HG03108 (cell line): ENCODE results near the gene DCAF17.
"Not testable (repeated sequence)": the region's sequence is repeated elsewhere in the genome, so short reads cannot be mapped to it uniquely, and the experiment has no call there.

Experiments
- ATAC-seq: cut with Tn5 transposase; IDR thresholded peaks from one replicate; pipeline ENCODE4 v1.9.1; 2021; ENCODE audit warnings: moderate library complexity; ENCODE audit not compliant: unreplicated experiment

DCAF17 gene

DNA sequence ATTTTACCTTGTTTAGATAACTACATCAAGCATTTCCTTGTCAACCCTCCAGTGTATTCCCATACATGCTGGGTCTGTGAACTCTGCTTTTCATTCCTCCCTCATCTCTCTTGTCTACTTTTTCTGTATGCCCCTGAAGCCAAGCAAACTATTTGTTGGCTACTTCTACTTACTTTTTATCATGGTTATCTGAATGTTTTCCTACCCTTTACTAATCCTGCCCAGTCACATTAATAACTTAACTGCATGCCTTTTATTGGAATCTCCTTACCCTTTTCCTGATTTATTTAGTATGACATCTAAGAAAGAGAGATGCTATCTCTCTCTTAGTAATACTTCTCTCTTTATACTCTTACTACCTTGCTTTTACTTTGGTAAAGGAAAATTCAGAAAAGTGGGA lies 17.0 kb downstream of the DCAF17 start:
- ATAC-seq = no peak

DNA sequence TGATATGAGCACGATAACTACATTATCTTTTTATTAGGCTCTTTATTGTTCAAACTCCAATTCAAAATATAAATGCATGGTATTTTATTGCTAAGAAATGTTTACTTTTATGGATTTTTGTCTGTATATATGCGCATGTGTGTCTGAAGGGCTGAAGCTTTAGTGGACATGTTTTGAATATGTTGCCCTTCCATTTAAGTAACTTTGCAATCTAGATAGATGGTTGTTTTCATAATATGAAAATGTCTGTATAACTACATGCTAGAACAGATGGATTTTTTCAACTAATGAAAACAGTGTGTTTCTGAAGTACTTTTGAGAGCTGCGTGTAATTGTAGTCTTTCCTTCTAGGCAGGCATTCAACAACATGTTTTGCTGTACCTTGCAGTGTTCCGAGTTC lies 18.7 kb downstream of the DCAF17 start:
- ATAC-seq = no peak

DNA sequence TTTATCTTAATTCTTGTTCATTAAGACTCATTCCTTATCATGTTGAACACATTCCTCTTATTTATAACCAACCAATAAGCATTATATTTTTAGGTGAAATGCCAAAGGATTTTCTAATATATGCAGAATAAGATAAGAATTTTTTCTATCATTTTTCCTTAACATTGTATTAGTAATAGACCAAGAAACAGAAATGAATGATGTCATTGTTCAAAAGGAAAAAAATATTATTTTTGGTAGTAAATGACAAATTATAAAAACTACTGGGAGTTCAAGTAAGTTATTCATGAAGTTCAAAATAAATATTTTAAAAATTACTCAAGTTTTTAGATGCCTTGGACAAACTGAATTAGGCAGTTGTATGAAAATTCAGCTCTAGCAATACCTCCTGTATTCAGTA lies 25.5 kb downstream of the DCAF17 start:
- ATAC-seq = no peak

DNA sequence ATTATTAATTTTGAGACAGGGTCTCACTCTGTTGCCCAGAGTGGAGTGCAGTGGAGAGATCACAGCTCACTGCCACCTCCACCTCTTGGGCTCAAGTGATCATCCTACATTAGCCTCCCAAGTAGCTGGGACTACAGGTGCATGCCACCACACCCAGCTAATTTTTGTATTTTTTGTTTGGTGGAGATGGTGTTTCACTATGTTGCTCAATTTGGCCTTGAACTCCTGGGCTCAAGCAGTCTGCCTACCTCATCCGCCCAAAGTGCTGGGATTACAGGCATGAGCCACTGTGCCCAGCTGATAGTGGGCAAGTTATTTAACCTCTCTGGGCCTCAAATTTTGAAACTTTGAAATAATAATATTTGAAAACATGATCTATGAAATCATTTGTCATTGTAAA lies 26.5 kb downstream of the DCAF17 start:
- ATAC-seq = no peak

DNA sequence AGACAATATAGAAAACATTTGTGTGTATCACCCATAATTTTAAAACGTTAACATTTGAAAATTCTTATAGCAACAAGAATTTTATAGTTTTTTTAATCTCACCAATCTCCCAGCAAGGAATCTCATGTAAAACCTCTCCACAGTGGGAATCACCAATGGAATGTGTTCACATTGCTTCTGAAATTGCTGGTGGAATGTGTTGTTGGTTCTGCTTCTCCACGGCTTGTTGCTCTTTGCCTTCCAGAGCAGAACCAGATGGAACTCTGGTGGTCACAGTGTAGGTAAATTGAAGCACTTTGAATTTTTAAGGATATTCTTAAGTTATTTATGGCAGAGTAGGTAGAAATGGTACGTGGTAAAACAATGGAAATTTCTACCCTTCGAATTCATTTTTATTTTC lies 35.1 kb downstream of the DCAF17 start:
- no peak for ATAC-seq

DNA sequence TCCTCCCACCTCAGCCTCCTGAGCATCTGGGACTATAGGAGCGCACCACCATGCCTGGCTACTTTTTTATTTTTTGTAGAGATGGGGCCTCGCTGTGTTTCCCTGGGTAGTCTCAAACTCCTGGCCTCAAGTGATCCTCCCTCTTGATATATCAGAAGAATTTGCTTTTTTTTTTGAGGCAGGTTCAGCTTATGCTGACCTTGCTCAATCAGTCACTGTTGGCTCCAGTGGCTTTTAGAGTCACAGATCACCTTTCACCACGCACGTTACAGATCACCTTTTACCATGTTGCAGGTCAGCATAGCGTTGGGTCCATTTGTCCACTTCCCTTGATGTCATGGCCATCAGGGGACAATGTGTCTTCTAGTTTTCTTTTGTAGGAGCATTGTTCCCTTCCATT lies 36.1 kb downstream of the DCAF17 start:
- no peak for ATAC-seq

DNA sequence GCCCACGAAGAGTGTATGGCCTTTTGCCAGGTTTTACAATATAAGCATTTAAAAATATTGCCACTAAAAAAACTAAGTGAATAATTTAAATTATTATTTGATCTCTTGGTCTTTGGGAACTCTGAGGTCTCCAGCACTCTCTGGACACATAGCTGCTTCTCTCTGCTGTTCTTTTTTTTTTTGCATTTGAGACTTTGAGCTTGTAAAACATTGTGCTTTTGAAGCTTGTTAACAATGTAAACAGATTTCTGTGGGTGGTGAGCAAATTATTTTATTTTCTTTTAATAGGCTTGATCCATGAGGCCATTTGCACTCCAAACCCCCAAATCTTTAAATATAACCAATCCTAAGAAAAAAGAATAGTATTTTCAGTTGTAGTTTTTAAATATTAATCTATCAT lies 42.0 kb downstream of the DCAF17 start:
- no peak for ATAC-seq

DNA sequence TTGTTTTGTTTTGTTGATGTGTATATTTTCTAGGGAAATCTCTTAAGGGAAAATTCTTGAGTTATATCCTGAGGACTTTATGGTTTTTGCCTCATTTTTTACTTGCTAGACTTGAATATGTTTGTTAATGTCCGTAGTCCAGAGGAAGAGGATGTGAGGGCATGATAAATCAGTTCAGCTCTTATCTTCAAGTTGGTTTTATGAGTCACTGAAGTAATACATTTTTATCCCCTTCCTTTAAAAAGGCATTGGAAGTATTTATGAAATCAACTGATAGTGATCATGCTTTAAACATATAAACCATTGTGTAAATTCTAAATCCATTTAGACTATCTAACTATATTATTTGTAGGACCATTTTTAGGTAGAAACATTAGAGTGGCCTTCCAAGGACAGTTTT lies 44.3 kb downstream of the DCAF17 start:
- ATAC-seq = no peak

DNA sequence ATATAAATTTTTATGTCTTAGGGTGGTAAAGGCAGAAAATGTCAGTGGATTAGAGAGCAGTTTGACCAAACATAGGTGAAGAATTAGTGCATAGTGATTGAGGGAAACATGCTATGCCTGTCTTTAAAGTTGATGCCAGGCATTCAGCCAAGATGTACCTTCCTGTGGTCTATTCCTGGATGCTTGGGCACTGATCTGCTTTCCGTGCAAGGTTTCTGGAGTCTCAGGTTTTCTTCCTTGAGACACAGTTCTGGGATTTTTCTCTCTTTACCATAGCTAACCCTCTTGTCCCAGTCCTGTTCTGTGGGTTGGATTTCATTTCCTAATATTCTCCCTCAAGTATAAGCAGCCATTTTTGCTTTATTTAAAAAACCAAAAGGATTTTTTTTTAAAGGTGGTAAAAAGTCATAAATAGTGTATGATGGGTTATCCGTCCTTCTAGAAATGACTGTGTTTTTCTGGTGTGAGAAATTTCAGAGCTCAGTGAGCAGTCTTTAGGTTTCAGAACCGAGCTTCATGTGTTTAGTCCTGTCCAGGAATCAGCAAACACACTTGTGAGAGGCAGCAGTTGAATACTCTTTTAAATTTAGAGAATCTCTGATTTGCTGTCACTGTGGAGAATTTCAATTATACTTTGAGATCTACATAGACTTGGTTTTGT lies 45.3 kb downstream of the DCAF17 start:
- ATAC-seq = no peak

DNA sequence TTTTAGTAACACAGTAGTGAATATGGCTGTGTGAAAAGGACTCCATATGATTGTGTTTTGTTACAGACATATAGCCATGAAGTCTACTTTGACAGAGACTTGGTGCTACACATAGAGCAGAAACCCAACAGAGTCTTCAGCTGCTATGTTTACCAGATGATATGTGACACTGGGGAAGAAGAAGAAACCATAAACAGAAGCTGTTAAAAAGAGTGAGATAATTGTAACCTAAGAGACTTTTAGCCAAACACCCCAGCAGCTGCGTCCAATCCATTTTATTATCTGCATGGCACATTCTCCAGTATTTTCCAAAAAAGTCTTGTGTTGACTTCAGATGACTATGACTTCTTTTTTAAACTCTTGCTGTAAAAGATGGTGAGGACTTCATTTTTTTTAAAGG lies 46.9 kb downstream of the DCAF17 start:
- ATAC-seq = no peak

DNA sequence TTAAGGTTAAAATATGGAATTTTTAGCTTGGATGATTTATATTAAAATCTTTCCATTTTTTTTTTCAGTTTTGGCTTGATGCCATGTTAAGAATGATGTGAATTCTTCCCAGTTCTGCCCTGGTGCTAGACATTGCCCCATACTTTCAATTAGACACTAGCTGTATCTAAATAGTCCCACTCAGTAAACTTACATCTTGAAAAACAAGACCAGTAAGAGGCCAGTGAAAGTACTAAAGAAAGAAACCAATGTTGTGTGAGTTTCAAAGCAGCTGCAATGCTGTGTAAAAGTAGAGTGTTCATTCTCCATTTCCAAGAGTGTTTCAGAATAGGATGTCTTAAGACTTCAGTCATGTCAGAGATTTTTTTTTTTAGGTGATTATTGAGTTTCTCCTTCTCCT lies 48.3 kb downstream of the DCAF17 start:
- peak; percentile 53 for ATAC-seq

DNA sequence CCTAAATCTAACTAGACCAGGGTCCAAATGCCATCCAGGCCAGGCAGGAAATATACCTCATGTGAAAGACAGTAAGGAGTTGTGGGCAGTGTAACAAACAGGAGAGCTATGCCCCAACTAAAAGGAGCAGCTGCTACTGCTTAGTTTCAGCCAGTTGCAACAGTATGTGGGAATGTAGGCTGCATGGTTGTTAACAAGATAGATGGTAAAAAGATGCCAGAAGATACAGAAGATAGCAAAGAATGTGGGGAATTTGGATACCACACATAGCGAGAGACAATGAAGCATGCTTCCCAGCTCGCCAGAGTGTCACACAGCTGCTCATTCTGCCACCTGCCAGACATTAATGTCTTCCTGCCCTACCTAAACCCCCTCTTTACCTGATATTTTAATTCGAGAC lies 48.9 kb downstream of the DCAF17 start:
- ATAC-seq = no peak

DNA sequence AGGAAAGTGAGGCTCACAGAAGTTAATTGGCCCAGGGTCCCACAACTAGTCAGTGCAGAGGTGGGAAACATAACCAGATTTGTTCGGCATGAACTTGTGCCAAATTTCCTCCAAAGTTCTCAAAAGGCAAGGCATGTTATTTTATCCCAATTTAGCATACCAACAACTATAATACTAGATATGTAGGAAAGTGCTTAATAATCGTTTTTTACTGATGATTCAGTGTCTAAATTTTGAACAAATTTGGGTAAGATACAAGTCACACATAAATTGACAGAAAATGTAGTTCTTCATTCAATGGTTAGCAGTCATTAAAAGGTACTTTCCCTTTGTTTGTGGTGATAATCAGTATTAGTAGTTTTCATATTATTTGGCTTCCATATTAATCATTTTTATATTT lies 49.8 kb downstream of the DCAF17 start:
- no peak for ATAC-seq

DNA sequence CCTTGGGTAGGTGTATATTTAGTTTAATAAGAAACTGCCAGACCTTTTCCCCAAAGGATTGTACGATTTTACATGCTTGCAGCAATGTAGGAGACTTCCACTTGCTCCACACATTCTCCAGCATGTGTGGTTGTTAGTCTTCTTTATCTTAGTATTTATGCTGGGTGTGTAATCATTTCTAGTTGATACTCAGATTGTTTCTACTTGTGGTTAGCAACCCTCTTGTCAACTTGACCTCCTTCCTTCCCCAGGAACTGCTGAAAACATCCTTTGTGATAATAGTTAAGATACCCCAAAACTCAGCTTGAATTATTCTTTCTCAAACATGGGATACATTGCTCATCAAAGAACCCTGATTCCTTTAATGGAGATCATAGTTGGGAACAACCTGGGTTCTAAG lies 51.1 kb downstream of the DCAF17 start:
- no peak for ATAC-seq

DNA sequence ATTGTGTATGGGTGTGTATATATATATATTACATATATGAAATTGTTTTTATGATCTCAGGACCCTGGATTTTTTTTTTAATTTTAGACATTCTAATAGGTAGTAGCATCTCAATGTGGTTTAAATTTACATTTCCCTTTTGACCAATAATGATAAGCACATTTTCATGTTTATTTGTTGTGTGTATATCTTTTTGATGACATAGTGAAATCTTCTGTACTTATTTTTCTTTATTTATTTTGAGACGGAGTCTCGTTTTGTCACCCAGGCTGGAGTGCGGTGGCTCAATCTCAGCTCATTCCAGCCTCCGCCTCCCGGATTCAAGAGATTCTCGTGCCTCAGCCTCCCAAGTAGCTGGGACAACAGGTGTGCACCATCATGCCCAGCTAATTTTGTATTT lies 53.2 kb downstream of the DCAF17 start:
- no peak for ATAC-seq

DNA sequence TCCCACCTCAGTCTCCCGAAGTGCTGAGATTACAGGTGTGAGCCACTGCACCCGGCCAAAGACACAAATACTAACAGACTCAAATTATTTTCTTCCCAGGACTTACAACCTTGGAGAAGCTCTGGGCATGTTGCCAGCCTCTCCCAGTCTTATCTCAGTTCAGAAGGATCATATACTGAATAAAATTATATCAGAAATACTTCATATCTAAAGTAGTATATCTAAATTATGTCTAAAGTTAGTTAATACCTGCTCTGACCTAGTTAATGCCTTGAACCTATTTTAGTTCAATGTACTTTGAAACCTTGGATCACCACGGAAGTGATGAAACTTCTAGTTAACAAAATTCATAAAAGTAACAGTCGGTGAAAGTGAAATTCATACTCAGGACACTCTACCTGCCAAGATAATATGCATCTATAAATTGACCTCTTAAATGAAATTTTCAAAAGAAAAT lies 53.8 kb downstream of the DCAF17 start:
- ATAC-seq = no peak

DNA sequence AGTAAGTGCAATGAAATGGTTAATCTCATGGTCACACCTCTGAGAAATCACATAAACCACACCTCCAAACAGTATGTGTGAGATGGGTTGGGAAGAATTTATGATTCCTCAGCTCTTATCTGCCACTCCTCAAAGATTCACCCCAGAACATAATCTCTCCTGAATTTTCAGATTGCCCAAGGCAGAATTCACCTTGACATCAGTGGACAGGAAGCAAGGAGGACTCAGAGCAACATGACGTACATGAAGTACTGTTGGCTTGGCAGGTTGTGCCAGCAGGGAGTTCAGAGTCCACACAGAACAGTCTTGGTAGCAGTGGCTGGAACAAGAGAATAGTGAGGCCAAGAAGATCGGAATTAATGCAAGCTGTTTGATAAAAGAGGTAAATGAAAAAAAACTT lies 56.6 kb downstream of the DCAF17 start:
- no peak for ATAC-seq

DNA sequence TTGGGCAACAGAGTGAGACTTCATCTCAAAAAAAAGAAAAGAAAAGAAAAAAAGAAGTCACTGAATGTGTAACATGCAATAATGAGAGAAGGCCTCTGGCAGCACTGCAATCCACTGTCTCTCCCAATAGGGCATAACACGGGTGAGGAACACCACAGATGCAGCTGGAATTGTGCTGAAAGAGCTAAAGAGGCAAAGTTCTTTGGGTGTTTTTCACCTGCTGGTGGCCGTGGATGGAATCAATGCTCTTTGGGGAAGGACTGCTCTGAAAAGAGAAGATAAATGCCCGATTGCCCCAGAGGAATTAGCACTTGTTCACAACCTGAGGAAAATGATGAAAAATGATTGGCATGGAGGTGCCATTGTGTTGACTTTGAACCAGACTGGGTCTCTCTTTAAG lies 57.3 kb downstream of the DCAF17 start:
- no peak for ATAC-seq

DNA sequence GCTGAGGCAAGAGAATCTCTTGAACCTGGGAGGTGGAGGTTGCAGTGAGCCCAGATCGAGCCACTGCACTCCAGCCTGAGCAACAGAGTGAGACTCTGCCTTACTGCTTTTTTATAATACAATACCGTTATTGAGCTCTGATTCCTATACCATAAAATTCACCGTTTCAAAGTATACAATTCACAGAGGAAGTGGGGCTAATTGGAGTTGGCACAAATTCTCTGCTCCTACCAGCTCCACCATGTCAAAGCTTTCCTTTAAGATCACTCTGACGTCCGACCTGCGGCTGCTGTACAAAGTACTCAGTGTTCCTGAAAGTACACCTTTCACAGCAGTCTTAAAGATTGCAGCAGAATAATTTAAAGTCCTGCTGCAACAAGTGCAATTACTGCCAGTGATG lies 58.6 kb downstream of the DCAF17 start:
- ATAC-seq = no peak

DNA sequence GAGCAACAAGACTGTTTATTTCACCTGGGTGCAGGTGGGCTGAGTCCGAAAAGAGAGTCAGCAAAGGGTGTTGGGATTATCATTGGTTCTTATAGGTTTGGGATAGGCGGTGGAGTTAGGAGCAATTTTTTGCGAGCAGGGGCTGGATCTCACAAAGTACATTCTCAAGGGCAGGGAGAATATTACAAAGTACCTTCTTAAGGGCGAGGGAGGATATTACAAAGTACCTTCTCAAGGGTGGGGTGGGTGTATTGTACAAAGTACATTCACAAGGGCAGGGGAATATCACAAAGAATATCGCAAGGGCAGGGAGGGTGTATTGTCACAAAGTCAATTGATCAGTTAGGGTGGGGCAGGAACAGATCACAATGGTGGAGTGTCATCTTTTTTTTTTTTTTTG lies 63.6 kb downstream of the DCAF17 start:
- ATAC-seq = not testable (repeated sequence)

DNA sequence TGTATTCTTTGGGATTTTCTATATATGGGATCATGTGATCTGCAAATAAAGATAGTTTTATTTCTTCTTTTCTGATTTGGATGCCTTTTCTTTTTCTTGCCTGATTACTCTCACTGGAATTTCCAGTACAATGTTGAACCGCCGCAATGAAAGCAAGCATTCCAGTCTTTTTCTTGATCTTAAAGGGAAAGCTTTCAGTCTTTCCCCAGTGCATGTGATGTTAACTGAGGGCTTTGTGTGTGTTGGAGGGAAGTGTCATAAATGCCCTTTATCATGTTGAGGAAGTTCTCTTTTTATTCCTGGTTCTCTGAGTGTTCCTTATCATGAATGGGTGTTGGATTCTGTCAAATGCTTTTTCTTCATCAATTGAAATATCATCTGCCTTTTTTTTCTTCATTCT lies 71.3 kb downstream of the DCAF17 start:
- ATAC-seq = no peak

DNA sequence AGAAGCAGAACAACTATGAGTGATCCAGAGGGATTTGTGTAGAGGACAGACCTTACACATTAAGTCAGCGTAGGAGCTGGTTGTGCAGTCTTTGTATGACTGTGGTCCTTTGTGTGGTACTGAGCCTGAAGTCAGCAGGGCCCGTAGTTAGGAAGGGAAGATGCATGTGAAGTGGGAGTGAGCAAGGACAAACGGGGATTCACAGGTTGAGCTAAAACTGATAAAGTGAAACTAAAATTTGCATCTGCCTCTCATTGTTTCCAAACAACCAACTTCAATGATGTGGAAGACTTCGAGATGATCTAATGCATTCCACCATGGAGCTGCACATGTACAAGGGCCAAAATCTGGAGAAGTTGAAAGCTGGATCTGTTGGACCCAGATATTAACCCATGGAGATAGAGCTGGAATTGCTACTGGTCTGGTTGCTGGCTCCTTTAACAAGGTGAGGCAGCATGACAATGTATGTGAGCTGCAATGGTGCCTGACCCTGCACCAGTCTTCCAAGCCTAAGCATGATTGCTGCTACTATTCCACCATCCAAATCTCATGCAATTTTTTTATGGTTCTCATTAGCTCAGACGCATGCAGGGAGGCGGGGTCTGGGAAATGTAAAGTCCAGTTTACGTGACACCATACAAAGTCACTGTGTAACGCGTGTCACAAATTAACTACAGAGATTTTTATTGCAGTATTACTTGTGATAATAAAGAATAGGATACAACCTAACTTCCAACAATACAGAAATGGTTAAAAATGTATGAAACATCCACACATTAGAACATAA lies 76.1 kb downstream of the DCAF17 start:
- ATAC-seq = peak; percentile 64

DNA sequence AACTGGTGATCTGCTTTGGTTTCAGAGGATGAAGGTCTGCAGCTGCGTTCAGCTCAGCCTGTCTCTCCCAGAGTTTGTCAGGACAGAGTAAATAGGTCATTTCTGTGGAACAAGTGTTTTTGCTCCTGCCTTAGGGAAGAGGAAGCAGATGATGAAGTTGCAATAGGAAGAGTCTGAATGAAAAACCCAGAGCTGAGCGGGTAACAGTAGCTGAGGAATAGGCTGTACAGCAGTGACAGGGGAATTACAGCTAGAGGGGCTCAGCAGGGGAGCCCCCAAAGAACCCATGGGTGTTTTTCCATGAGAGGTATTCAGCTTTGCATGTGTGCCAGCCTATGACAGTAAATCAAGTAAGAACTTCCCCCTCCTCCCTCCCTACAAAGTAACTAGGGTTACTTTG lies 78.0 kb downstream of the DCAF17 start:
- no peak for ATAC-seq
